ENCODE results near the gene ZNF366.

Gene ZNF366

GRCh38 chr5:72519111-72519510 is 11.9 kb upstream of the ZNF366 start:
- no peak for DNase-seq

- DNase-seq: no peak
Observed at GRCh38 chr5:72518001-72518683, 10.9 kb upstream of the ZNF366 start.

GRCh38 chr5:72516916-72517315 is 9.7 kb upstream of the ZNF366 start:
- no peak for DNase-seq

GRCh38 chr5:72515211-72515610 is 8.0 kb upstream of the ZNF366 start:
- DNase-seq: no peak

- no peak for DNase-seq
Observed at GRCh38 chr5:72512593-72512860, 5.3 kb upstream of the ZNF366 start.

- no peak for DNase-seq
Observed at GRCh38 chr5:72511774-72512592, 4.8 kb upstream of the ZNF366 start.

GRCh38 chr5:72511366-72511765 is 4.2 kb upstream of the ZNF366 start:
- DNase-seq: no peak

- DNase-seq: no peak
Observed at GRCh38 chr5:72510610-72511181, 3.5 kb upstream of the ZNF366 start.

- DNase-seq: no peak
Observed at GRCh38 chr5:72509401-72509800, 2.2 kb upstream of the ZNF366 start.

- DNase-seq: no peak
Observed at GRCh38 chr5:72508241-72509170, 1.3 kb upstream of the ZNF366 start.

GRCh38 chr5:72507907-72508238 is 663 bp upstream of the ZNF366 start:
- no peak for DNase-seq

- DNase-seq: no peak
Observed at GRCh38 chr5:72506158-72506549, 1.1 kb downstream of the ZNF366 start.

GRCh38 chr5:72505539-72506157 is 1.6 kb downstream of the ZNF366 start:
- DNase-seq: no peak

- DNase-seq: no peak
Observed at GRCh38 chr5:72505016-72505415, 2.2 kb downstream of the ZNF366 start.

- DNase-seq: no peak
Observed at GRCh38 chr5:72503888-72504491, 3.2 kb downstream of the ZNF366 start.

- DNase-seq: no peak
Observed at GRCh38 chr5:72501488-72501887, 5.7 kb downstream of the ZNF366 start.

GRCh38 chr5:72499730-72500129 is 7.5 kb downstream of the ZNF366 start:
- no peak for DNase-seq

- DNase-seq: no peak
Observed at GRCh38 chr5:72499090-72499489, 8.1 kb downstream of the ZNF366 start.

GRCh38 chr5:72498284-72498683 is 8.9 kb downstream of the ZNF366 start:
- no peak for DNase-seq

GRCh38 chr5:72497823-72498222 is 9.4 kb downstream of the ZNF366 start:
- no peak for DNase-seq

GRCh38 chr5:72495410-72495809 is 11.8 kb downstream of the ZNF366 start:
- no peak for DNase-seq

- DNase-seq: no peak
Observed at GRCh38 chr5:72494623-72495124, 12.5 kb downstream of the ZNF366 start.

Data from activated CD8-positive, alpha-beta memory T cell treated with anti-CD3 and anti-CD28 coated beads, Interleukin-2, amount 50 U/mL, for 48 hours (primary cell).